IMR-90 (cell line): ENCODE data around the gene ECPAS.

Source experiments
- CEBPB ChIP-seq: IDR thresholded peaks from 2 replicates; pipeline ENCODE4 v1.6.1; 2012; ENCODE audit warnings: low read depth, low read length, improper control_type of control experiment
- CTCF ChIP-seq: conservative IDR thresholded peaks from 2 replicates; pipeline ENCODE4 v1.5.1; 2012; ENCODE audit warnings: mild to moderate bottlenecking, low read depth, low read length, improper control_type of control experiment
- FOS ChIP-seq: fragments of 150-350 bp; IDR thresholded peaks from 2 replicates; pipeline ENCODE4 v1.6.1; 2016; ENCODE audit warnings: low read depth, low read length
- MXI1 ChIP-seq: IDR thresholded peaks from 2 replicates; pipeline ENCODE4 v1.6.1; 2012; ENCODE audit warnings: low read depth, mild to moderate bottlenecking, low read length, moderate library complexity, borderline replicate concordance
- POLR2A ChIP-seq: IDR thresholded peaks from 2 replicates; pipeline ENCODE4 v1.6.1; 2012; ENCODE audit warnings: mild to moderate bottlenecking, low read depth, low read length
- RAD21 ChIP-seq: IDR thresholded peaks from 2 replicates; pipeline ENCODE4 v1.6.1; 2012; ENCODE audit warnings: low read length, improper control_type of control experiment
- RCOR1 ChIP-seq: IDR thresholded peaks from 2 replicates; pipeline ENCODE4 v1.6.1; 2012; ENCODE audit warnings: mild to moderate bottlenecking, low read length, improper control_type of control experiment; ENCODE audit not compliant: insufficient replicate concordance
- RFX5 ChIP-seq: IDR thresholded peaks from 2 replicates; pipeline ENCODE4 v1.8.0; 2012; ENCODE audit warnings: low read depth, mild to moderate bottlenecking, low read length, moderate library complexity
- USF2 ChIP-seq: fragments of 150-350 bp; IDR thresholded peaks from 2 replicates; pipeline ENCODE4 v1.6.1; 2017; ENCODE audit warnings: mild to moderate bottlenecking, antibody characterized with exemption, low read length, low read depth

GRCh38 chr9:111467778-111468367, 16.3 kb downstream of the ECPAS start:
- TF ChIP-seq CTCF: no peak
- no peak for TF ChIP-seq RFX5
- no peak for TF ChIP-seq FOS
- no peak for TF ChIP-seq RAD21
- no peak for TF ChIP-seq CEBPB
- TF ChIP-seq POLR2A: no peak
- TF ChIP-seq RCOR1: no peak
- TF ChIP-seq USF2: no peak
- no peak for TF ChIP-seq MXI1
